ENCODE results near the gene ZNF622.

Gene ZNF622

DNA sequence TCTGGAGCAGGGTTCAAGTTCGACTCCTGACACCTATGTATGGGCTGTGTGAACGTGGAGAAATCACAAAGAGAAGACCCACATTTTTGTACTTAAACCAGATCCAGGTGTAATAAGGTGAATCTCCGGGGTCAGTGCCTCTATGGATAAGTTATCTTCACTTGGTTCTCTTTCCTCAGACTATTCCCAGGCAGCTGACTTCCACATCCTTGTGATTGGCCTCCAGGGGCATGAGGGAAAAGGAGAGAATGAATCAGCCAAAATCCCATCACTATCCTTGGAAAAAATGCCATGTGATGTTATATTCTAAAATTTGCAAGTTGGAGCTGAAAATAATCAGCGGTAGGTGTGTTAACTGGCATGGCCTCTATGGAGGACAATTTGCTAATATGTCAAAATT is 37.2 kb downstream of the ZNF622 start:
- DNase-seq = no peak

DNA sequence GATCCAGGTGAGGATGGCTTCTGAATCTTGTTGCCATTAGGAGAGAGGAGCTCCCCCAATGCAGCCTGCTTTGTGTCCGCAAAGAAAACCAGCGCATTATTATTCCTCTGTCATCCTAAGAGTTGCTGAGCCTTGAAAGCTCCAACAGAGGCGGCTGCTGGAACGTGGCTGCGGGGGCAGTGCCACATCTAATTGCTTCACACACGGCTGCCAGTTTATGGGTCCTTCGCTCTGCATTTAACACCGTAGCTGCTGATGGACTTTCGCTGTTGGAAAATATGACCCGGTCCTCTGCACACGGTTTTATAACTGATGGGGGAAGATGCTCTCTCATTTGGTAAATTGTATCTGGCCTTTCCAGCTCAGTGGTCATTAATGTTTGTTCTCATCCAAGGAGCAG is 38.0 kb downstream of the ZNF622 start:
- no peak for DNase-seq

DNA sequence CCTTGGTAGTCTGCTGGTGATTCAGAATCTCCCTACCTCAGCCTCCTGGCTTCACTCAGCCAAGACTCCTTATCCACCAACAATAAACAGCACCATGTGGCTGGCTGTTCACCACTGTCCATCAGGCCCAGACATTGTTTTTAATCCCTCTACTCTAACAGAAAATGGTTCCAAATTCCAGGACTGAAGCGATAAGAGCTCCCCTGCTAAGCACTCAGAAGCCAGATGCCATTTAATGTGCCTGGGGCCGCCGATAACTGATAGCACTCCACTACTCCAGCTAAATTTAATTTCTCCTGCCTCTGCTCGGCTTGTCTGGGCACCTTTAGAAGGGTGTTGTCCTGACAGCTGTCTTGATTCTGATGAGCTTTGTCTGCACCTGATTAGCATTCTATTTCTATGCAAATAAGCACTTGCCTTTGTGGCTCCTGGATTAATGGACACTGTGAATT is 47.1 kb downstream of the ZNF622 start:
- no peak for DNase-seq

GRCh38 chr5:16417398-16418074 is 48.1 kb downstream of the ZNF622 start:
- DNase-seq = no peak

- DNase-seq = no peak
Measured at GRCh38 chr5:16414861-16415260, 50.7 kb downstream of the ZNF622 start.

DNA sequence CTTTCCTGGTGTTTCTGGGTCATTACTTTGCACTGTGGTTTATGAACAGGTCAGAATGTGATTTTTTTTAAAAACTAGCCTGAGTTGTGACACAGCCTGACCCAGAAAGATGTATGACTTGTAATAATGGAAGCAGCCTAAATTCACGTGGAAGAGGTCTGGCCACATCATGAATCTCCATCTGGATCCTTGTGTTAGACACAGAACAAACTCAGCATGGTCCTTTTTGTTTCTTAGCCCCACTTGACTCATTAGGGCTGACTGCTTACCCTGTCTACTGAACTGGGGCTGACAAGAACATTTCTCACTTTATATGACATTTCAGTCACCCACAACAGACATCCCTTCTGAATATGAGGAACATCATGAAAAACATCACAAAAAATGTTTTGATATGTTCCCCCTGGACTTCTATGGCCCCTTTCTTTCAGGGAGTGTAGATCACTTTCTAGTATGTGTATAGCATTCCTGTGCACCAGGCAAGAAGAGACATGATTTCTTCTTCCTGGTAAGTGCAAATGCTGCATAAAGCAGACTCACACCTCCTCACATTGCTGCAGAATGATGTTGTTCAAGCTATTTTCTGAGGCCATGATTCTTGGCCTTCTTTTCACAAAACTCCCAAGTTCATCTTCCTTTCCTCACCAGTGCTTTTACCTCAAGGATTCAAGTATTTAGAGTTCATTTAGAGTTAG is 52.3 kb downstream of the ZNF622 start:
- no peak for DNase-seq

DNA sequence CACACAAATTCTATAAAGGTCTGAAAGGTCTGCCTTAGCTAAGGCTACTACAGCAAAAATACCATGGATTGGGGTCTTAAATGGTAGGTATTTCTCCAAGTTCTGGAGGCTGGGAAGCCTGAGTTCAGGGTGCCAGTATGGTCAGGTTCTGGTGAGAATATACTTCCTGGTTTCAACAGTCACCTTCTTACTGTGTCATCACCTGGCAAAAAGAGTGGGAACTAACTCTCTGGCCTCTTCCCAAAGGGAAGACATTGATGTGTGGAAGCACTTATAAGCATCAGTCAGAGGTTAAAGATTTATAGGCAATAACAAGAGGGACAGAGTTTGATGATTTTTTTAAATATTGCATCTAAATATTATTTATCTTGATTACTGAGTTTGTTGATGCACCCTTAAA is 53.0 kb downstream of the ZNF622 start:
- DNase-seq = no peak

DNA sequence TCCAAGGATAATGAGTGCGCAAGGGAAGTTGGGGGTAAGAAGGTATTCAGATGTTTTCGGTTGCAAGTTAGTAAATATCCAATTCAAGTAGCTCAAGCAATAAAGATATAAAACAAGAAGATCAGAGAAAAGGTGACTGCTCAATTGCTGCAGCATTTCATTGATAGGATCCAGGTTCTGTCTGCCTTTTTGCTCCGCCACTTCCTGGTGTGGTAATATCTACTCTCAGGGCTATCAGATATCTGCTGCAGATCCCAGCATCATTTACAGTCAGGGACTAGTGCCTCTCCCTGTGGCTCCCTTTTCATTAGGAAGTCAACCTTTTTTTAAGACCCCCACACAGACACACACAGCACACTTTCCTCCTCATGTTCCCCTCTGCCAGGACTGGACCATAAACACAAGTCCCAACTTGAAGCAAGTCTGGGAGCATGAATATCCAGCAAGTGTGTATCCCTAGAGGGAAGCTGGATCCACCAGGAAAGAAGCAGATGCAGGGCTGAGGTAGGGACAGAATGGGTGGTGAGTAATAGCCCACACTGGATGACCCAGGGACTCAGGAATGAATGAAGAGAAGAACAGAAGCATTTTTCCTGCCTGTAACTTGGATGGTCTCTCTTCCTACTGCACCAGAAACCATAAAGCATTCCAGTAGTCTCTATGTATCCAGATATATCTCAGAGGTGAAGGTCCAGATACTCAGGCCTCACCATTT is 53.7 kb downstream of the ZNF622 start:
- DNase-seq = no peak

DNA sequence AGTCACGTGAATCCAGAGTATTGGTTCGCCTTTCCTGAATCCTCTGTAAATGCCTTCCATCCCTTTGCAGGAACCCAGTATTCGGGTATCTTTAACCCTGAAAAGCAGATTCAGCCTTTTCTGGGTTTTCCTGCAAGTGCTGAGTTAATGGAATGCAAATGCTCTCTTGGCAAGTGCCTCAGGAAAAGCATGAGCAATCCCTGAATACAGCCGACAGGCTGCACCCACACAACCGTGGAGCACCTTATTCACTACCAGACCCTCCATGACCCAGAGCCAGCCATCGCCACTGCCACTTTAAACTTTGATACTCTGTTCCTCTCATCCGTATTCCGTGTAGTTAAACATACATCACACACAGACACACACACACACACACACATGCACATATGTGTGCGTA is 54.4 kb downstream of the ZNF622 start:
- DNase-seq = no peak

DNA sequence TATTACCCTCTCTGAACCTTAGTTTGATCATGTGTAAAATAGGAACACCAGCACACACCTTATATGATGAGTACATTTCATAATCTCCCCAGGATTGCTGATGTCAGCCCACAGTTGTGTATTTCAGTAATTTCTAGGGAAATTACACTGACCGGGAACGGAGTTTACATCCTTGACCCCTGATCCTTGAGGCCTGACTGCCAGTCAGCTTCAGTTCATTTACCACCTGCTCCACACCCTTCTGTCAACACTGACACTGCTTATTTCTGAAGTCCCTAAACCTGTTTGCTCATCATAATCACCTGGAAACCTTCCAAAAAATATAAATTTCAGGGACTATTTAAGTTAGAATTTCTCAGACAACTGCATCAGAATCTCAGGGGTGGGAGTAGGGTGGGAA is 55.3 kb downstream of the ZNF622 start:
- DNase-seq = no peak

DNA sequence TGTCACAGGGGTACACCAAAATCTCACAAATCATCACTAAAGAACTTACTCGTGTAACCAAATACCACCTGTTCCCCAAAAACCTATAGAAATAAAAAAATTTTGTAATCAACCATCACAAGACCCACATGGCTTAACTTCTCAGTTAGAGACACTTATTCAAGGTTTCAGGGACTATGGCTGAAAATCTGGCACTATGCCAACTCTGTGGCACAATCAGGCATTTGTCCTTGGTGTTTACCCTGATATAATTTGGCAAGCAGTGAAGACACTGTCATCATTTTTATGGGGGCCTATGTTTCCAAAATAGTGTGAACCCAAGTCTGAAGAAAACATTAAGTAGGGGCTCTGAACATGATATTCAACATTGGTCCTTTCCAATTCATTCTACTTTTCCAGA is 59.0 kb downstream of the ZNF622 start:
- no peak for DNase-seq

DNA sequence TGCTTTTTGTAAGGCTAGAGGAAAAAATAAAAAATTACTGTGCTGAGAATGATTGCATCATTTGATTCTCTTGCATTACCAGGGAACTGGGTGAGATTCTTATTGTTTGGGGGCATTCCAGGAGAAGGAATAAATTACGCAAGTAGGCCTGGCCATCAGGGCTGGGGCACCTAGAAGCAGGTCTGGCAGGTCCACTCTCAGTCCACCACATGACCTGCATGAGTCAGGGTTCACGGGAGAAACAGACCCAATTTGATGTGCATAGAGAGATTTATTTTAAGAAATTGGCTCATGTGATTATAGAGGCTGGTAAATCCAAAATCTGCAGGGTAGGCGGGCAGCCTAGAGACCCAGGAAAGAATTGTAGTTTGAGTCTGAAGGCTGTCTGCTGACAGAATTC is 59.6 kb downstream of the ZNF622 start:
- no peak for DNase-seq
